ENCODE data around the gene RPL23.

GRCh38 chr17:38875477-38876075 lies 22.1 kb upstream of the RPL23 start:
- TF ChIP-seq CTCF (IDR thresholded peaks at IDR 0.05) (no peak), POLR2AphosphoS5 (IDR thresholded peaks at IDR 0.05) (no peak)
